DMS 273 (cell line): Measurements from ENCODE around the gene MSI2.

Experiments used
- DNase-seq: peaks from one replicate; lab custom pipeline; 2025; ENCODE audit not compliant: unreplicated experiment; lab: John Stamatoyannopoulos, UW

Gene MSI2

DNA sequence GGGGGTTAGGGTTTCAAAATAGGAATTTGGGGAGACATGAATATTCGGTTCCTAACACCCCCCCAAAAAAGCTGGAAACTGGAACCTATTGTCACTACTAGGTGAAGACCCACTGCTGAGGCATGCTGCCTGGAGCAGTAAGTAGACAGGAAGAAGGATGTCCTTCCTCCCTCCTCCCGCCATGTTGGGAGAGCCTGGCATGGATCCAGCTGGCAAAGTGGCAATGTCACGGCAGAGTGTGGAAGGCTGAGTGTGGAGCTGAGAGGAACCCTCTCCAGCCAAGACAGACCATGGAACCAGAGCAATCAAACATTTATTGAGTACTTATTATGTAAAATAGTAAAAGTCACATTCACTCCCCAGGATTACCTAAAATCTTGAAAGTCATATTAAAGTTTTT is 439.7 kb downstream of the MSI2 start:
- peak; percentile 16 for DNase-seq

DNA sequence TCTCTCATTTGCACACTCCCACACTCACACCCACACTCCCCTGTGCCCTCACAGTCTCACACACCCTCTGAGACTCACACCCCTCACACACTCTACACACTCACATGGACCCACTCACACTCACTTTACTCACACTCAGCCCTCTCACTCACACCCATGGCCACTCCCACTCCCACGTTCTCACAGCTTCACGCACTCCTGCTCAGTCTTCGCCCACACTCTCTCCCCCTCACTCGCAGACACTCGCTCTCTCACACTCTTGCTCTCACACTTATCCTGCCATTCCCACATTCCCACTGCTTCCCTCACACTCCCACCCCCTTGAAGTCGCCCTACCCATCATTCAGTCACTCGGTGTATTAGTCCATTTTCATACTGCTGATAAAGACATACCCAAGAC is 440.9 kb downstream of the MSI2 start:
- DNase-seq: no peak

DNA sequence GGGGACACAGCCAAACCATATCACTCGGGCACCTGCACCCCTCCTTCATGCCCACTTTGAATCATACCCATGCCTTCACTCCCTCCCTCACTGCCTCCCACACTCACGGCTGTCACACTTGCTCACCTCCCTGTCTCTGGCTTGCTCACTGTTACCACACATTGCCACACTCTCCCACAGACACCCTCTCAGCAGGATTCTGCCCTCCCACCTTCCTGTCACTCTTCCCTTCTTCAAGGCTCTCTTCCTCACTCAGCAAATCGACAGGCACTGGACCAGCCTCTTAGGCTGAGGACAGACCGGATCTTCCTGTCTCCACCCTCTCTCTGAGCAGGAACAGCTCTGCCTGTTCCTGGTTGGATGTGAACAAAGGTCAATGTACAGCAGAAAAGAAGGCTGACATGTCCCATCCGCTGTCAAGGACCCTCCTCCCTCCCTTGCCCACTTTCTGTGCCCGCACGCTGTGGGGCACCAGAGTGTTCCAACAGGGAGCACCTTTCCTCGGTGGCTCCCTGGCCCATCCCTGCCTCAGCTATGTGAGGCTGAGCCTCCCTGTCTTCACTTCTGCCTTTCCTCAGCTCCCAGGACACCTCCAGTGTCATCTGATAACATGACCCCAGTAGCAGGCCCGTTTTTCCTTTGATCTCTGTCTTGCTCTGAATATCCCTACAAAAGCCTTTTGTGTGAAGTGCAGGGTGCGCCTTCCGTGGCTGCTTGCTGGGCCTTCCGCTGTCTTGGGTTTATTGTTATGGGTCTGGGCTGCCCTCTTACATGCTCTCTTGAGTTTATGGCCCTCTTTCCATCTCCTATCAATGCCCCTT is 441.8 kb downstream of the MSI2 start:
- DNase-seq: no peak

DNA sequence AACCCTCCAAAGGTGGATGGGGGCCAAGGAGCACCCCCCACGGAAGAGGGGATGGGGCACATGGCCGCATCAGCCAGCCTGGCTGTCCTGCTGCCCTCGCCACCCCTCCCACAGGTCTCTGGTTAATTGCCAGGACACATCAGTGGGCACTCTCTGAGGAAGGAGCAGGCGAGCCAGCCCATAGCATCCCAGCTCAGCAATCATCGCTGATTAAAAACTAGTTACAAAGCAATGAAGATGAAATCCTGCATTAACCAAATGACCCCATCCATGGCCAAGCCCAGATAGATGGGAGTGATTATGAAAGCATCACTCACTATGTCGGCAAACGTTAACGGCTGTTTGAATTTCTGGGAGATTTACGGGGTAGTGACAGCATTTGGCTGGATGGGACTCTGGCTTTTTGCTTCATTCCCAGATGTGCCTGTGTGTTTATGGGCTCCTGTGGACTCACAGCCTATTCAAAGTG is 443.5 kb downstream of the MSI2 start:
- DNase-seq: no peak

DNA sequence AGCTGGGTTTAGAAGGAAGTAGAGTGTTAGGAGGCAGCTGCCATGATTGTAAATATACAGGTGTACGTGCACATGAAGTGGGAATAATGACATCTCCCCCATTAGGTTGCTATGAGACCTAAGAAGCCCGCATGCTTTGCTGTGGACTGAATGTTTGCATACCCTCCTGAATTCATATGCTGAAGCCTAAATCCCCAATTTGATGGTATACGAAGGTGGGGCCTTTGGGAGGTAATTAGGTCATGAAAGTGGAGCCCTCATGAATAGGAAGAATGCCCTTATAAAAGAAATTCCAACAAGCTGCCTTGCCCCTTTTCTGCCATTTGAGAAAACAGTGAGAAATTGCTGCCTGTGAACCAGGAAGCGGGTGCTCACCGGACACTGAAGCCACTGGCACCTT is 444.8 kb downstream of the MSI2 start:
- no peak for DNase-seq

DNA sequence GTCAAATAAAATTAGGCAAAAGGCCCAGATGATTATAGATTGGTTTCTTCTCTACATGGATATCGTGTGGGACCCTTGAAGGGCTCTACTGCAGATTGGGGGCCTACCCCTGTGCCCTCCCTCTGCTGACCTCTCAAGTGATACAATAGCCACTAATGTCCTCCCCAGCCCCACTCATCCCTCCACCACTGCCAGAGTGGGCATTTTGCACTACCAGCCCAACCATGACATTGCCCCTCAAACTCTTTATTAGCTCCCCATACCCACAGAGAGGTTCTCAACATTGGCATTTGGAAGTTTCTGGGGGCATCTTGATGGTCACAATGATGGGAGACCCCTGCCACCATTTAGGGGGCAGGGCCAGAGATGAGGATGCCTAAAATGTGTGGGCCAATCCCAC is 446.9 kb downstream of the MSI2 start:
- no peak for DNase-seq

DNA sequence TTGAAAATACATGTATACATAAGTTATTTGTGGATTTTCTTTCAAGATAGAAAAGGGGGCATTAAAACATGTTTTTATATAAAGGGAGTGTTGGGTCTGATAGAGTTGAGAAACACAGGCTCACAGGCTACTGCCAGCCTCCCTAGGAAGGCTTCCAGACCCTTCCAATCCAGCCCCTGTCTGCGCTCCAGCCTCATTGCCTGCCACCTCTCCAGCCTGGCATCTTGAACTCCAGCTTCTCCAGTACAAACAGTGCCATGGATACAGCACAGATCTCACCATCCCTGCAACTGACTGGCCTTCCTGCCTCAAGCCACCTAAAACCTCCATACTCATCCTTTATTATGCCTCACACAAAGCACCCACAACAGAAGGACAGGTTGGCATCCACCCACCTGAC is 448.1 kb downstream of the MSI2 start:
- no peak for DNase-seq

DNA sequence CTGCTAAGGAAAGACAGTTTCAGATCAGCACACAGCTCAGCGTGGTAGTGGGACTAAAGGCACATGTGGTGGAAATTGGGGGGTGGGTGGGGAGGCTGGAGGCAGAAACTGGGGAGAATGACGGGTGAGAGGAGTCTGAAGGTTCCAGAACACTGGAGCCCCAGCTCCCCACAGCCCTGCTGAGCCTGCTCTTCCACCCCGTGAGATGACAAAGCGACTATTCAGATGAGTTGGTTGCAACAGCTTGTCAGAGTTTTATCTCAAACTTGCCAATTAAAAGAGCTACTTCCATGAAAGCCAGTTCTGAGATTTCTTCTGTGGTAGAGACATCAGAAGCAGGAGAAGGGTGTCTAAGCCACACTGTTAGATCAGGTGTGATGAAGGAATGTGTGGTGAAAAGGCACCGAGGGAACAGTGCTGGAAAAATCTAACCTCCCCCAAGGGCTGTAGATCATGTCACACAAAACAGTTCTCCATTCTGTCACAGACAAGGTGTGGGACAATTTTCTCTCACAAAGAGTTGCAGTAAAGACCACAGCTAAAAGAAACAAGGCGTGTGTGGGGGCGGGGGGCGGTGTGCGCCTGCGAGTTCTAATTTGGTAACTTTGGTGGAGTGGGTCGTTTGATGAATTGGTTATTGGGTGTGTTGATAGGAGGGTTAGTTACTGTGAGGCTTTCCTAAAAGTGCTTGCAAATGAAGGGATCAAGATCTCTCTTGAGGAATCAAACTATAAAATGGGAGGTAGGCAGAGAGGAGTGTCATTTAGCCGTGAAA is 449.8 kb downstream of the MSI2 start:
- DNase-seq: no peak

DNA sequence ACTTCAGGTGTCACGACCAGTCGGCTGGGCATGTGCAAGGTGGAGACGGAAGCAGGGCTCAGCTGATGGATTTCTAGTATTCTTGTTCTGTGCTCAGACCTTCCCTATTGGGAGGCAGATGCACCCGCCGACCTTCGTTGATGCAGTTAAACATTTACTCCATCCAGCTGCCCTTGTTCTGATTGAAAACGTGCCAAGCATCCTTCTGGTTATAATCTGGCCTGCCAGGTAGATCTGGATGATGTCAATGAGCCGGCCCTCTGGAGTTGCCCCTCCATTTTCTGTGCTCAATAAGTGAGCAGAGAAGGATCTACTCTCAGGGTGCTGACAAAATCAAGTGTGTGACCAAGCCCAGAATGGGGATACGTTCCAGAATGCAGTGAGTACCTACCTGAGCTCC is 450.4 kb downstream of the MSI2 start:
- no peak for DNase-seq

DNA sequence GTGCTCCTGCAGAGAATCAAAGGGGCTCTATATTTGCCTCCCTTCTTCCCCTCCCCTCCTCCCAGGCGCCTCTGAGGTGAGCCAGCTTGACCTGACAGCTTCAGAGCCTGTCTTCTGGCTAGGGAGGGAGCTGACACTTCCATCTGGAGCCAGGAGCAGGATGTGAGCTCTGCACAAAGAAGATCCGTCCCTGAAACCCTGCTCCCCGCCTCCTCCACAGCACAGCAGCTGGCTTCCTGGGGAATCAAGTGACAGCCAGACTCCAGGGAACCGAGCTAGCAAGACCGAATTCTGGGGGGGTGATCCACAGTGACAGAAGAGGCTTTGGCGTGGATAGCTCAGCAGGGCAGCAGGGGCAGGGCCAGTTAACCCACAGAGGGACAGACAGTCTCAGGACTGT is 451.6 kb downstream of the MSI2 start:
- peak; percentile 91 for DNase-seq

DNA sequence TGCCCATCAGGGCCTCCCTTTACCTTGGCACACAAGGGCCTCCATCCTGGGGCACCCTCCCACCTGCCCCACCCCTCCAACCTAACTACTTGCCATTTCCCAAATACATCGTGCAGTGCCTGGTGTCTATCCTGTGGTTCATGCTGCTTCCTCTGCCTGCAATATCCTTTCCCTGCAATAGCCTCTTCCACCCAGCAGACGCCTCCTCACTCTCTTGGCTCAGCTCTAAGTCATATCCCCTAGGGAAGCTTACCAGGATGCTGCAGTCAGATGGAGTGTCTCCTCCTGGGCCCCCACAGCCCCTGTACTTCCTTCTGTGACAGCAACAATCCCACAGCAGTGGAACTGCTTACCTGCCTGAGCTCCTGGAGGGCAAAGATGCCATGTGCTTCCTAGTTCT is 452.1 kb downstream of the MSI2 start:
- peak; percentile 76 for DNase-seq

DNA sequence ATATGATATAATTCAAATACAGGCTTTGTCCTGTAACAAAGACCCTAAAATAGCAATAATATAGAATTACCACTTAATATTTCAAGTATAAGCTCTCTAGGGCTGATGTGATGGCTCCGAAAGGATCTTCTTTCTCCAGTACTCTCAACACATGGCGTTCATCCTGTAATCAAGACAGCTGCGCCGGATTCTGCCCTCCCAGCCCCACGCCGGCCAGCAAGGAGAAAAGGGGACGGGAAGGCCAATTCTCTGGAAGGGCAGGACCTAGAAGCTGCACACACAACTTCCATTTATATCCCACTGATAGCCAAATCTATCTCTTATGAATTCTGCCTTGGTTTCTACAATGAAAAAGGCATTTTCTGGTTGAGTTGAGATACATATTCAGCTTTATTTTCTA is 456.8 kb downstream of the MSI2 start:
- no peak for DNase-seq

DNA sequence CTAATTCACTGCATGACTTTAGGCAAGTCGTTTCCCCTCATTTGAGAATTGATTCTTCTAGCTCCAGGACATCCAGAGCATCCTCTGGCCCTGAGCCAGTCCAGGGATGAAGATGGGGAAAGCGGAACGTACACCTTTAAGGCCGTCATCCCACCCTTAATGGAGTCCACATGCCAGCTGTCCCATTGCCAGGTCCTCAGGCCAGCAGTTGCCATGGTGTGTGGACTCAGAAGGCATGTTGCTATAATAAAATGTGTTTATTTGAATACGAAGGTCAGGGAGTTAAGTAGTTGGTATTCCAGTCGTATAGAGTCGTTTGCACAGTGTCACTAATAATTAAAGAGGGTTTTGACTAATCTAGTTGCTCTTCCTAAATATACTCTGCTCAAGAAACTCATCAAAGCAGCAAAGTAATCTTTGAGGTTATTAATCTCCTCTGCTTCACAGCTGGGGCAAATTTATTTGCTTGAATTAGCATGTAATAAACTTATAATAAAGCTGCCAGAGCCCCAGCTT is 458.4 kb downstream of the MSI2 start:
- DNase-seq: no peak

DNA sequence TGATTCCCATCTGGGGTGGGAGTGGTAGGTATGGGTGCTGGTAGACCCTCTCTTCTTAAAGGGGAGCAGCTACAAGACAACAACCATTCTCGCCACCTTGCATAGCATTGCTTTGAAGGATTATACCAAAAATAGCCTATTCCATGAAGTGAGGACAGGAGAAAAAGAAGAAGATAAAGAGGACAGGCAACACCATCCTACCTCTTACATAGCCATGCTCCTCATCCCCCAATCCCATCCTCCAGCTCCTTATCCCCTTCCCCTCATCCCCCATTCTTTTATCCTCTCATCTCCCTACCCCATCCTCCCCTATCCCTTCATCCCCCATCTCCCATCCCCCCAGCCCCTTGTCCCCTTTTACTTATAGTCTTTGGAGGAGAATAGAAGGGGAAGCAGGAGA is 459.7 kb downstream of the MSI2 start:
- no peak for DNase-seq

DNA sequence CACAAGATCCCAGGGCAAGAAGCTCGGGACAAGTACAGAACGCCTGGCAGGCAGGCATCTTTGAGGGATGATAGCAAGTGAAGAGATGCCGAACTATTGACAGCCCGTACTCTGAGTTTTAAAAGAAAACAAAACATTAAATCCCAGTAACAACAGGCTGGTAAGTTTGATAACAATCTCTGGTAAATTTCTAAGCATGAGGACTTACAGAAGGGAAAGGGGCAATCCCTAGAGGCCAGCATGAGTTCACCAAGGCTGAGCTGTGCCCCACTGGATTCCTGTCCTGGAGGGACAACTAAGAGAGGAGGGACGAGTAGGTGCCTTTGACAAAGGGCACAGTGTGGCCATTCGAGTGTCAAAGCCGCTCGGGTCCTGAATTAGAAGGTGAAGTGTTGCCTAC is 462.6 kb downstream of the MSI2 start:
- no peak for DNase-seq

DNA sequence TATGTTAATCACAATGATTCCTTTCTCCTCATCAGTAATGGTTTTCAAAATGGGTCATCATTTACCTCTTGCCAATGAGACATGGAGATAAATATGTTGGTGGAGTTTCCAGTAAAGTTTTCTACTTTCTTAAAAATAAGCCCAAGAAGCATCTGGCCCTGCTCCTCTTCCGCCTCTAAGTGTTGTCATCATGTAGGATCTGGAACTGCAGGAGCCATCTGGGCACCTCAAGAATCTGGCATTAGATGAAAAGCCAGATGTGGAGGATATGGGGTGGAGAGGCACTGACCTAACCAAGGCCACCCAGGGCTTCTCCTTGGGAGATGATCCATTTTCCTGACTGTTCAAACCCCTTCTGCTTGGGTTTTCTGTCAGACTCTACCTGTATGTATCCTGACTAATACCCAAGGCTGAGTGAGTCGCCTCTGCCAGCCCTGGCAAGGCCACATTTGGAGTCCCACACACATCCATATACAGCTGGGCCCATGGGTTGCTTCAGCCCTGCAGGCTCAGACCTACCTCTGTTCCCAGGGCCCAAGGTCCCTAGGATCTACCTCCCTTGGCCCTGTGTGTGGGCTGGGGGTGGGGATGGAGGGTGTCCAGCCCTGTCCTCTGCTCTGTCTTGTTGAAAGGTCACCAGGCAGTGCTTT is 464.2 kb downstream of the MSI2 start:
- DNase-seq: peak; percentile 55

DNA sequence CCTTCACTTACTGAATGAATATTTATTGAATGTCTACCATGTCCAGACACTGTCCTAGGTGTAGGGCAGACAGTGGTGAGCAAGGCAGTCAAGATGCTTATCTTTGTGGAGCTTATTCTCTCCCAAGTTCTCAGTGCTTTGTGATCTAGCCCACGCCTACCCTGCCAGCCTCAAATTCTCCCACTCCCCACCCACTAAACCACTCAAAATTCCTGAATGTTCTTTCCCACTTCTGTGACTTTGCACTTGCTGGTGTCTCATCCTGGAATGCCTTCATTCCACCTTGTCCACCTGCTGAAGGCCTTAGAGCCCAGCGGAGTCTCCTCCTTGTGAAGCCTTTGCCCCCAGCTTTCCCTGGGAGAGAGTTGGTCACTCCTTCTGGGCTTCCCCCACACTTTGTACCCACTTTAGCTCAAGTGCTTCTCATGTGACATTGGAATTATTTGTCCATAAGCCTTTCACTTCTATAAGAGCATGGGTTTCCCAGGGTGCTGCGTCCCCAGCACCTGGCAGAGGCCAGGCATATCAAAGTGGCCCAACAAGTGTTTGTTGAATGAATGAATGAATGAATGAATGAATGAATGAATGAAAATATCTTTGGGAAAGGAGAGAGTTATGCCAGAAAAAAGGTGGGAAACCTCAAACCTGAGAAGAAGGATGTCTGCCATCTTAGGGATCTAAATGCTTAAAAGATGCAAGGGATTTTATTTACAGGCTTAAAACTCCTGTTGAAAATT is 465.8 kb downstream of the MSI2 start:
- no peak for DNase-seq

DNA sequence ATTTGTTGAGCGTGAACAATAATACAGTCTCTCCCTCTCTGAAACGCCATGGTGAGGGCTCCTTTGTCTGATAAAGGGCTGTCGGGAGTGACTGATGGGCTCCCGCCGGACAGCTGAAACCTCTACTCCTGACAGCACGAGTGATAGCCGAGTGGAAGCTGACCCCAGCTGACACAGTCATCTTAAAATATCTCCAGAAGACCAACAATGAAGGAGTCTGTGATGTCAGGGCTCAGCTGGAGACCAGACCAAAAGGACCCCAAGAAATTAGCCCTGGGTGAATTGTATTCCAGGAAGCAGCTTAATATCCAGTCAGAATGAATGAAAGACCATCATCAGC is 466.4 kb downstream of the MSI2 start:
- DNase-seq: no peak

DNA sequence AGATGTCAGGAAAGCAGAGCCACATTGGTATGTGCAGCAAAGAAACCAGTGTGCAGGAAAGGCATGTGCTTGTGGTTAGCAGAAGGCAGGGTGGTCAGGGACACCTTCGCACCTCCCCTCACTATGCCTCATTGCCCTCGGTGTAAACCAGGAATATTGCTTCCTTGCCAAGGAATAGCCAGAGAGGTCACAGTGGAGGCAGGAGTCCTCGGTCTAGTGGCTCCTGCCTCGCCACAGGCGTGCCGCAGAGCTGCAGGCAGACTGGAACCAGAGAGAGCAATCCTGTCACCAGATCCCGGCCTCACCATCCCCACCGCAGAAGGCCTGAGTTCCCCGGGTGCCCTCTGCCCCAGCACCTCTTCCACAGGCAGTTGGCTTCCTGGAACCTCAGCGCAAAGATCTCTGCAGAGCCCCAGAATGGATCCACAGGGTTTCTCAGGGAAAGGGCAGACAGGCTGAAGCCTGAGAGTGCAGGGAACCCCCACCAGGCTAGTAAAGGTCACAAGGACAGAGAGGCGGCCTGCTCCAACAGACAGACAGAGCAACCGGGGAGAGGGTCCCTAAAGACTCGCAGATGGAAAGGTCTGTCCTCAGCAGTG is 467.2 kb downstream of the MSI2 start:
- DNase-seq: no peak

DNA sequence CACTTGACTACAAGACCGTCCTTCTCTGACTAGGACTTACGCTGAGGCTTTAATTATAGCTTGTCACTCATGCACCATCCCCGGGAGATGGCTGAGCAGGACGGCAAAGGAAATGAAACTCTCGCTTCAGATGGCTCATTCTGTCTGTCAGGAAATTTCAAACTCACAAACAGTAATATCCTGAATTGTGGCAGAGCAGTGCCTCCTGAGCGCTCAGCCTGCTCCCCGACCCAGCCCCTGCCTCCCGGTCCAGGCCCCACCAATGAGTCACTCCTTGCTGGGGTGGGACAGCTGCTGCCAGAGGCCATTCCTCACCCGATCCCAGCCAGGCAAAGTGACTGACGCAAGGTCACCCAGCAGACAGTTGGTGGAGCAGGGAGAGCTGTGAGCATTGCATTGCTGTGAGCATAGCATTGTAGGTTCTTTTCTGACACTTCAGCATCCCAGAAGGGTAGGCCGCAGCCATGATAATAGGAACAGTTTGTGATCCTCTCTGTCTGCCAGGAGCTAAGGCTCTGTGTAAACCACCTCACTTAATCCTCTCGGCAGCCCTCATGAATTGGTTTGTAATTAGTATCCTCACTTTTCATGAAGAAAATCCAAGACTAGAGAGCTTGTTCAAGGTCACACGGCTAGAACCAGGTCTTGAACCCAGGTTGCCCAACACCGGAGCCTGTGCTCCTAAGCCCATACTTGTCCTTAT is 467.9 kb downstream of the MSI2 start:
- peak; percentile 29 for DNase-seq
